Cardiac muscle cell (in vitro differentiated cells and primary cell): ENCODE measurements around the gene CAMK2B. TPM values are rescaled to one million over a fixed set of nuclear protein-coding genes. Genes with fewer than 3 reads are reported as not detected.

Experiments used
- DNase-seq, 2 donors: peaks; one replicate each; pipeline versions ENCODE4 v3.0.0 to v3.0.0-alpha.2; 2010 to 2017; ENCODE audit warnings: low read depth in 1 of 2, low spot score in 1 of 2
- H3K27ac ChIP-seq: fragments of 200-600 bp; sonication (generic); 2 replicates; pipeline ENCODE4 v1.5.1; 2016
- H3K27me3 ChIP-seq: fragments of 200-600 bp; sonication (generic); 2 replicates; pipeline ENCODE4 v1.6.0; 2016; ENCODE audit warnings: control low read depth
- H3K36me3 ChIP-seq: fragments of 200-600 bp; sonication (generic); 2 replicates; pipeline ENCODE4 v1.5.1; 2016; ENCODE audit warnings: control low read depth
- H3K4me1 ChIP-seq: fragments of 200-600 bp; sonication (generic); 2 replicates; pipeline ENCODE4 v1.8.1; 2017; ENCODE audit warnings: low read depth, mild to moderate bottlenecking, mixed run types
- H3K4me3 ChIP-seq: fragments of 200-600 bp; sonication (generic); 2 replicates; pipeline ENCODE4 v1.5.1; 2016; ENCODE audit warnings: mild to moderate bottlenecking
- H3K9me3 ChIP-seq: fragments of 200-600 bp; sonication (generic); 2 replicates; pipeline ENCODE4 v1.5.1; 2017; ENCODE audit warnings: low read depth, mild to moderate bottlenecking, control low read depth
- polyA plus RNA-seq: library from polyadenylated mRNA; unstranded; fragments of >200 nt; fragmentation: Nextera tagmentation; extraction: Ambion mirVana; gene quantifications from 2 replicates; pipeline ENCODE4 v1.2.1, GENCODE V29; 2016
- total RNA-seq: library from RNA; depleted of rRNA; stranded (reverse); fragments of >200 nt; gene quantifications from 2 replicates; pipeline ENCODE4 v1.2.3, GENCODE V29; 2016
- TF ChIP-seq, protein P1 (sequence below): IDR thresholded peaks from 2 replicates; pipeline ENCODE4 v1.5.1; 2012; ENCODE audit warnings: low read depth, mild to moderate bottlenecking, low read length

The CAMK2B gene
- total and polyA plus RNA-seq, 2 experiments from 2014 or later, result 7.7 to 17.7 TPM

DNA sequence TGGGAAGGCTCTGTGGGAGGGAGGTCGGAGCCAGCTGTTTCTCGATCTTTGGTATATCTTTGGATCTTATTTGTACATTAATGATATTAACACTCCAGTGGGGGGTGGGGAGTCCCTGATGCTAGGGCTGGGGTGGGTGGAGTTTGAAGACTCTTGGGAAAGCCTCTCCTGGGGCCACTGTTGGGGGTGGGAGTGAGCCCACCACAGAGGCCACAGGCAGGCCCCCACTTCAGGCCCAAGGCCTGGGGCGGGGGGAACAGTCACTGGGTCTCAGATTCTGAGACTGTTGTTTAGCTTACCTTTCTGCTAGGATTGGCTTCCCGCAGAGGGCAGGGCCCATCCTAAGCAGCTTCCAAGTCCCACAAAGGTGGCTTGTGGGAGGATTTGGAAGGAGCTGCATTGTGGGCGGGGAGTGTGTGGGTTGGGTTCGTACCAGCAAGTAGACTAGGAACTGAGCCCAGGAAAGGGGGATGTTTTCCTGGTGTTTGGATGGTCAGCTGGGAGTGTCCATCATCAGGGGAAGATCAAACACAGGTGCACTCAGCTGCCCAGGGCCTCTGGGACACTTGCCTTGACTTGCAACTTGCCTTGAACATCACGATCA lies 112.7 kb downstream of the CAMK2B start:
- Histone ChIP-seq H3K4me1 (peaks cover 7% of the 10 kb centered on the region), H3K27ac (no peak overlapping the region), H3K27me3 (no peaks in the 10 kb centered on the region), H3K9me3 (no peaks in the 10 kb centered on the region), H3K36me3 (peaks cover 44% of the 10 kb centered on the region), H3K4me3 (no peak overlapping the region)
- no peak for DNase-seq
- TF ChIP-seq, protein P1, sequence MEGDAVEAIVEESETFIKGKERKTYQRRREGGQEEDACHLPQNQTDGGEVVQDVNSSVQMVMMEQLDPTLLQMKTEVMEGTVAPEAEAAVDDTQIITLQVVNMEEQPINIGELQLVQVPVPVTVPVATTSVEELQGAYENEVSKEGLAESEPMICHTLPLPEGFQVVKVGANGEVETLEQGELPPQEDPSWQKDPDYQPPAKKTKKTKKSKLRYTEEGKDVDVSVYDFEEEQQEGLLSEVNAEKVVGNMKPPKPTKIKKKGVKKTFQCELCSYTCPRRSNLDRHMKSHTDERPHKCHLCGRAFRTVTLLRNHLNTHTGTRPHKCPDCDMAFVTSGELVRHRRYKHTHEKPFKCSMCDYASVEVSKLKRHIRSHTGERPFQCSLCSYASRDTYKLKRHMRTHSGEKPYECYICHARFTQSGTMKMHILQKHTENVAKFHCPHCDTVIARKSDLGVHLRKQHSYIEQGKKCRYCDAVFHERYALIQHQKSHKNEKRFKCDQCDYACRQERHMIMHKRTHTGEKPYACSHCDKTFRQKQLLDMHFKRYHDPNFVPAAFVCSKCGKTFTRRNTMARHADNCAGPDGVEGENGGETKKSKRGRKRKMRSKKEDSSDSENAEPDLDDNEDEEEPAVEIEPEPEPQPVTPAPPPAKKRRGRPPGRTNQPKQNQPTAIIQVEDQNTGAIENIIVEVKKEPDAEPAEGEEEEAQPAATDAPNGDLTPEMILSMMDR, result no peak

DNA sequence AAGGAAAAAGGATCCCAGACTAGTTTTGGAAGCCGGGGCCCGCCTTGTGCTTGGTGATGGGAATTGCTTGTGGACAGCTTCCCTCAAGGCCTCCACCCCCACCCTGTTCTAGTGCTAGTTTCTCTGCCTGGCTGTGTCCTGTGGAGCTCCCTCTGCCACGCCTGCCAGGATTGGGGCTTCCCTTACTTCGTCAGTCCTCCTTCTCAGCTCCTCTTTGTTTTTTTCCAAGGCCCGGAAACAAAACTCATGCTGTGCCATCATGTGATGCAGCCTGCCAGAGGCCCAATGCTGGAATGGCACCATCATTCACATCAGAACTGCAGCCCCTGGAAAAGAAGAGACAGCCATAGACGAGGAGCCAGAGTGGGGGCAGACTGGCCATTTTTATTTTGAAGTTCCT lies 113.4 kb downstream of the CAMK2B start:
- H3K27me3 ChIP-seq, result no peaks in the 10 kb centered on the region
- H3K27ac ChIP-seq, result no peak overlapping the region
- no peak for DNase-seq
- H3K9me3 ChIP-seq, result no peaks in the 10 kb centered on the region
- H3K36me3 ChIP-seq, result peaks cover 49% of the 10 kb centered on the region
- peaks cover 6% of the 10 kb centered on the region for H3K4me1 ChIP-seq
- TF ChIP-seq, protein P1, result no peak
- H3K4me3 ChIP-seq, result no peak overlapping the region

DNA sequence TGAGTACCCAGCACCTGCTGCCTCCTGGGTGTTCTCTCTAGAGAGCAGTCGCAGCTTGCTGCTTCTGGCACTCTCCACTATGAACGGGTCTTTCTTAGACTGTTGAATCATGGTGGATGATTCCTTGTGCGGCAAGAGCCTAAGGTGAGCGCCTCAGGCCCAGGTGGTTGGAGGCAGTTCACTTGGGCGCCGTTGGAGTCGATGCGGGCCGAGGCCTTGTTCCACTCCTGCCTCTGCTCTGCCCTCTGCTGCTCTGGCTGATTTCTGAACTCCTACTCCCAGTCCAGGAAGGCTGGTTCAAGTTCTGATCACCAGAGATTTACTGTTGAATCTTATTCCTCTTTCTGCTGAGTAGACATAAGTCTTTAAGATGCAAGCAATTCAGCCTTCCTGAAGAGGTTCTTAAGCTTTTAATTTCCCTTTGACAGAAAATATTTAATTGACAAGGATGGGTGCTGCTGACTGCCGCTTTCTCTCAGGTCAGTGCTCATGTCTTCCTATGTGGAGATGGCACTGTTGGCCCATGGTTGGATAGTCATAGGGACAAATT lies 114.2 kb downstream of the CAMK2B start:
- Histone ChIP-seq H3K27ac (no peak overlapping the region), H3K4me3 (no peak overlapping the region), H3K27me3 (no peaks in the 10 kb centered on the region), H3K36me3 (peaks cover 56% of the 10 kb centered on the region), H3K9me3 (no peaks in the 10 kb centered on the region), H3K4me1 (peaks cover 4% of the 10 kb centered on the region)
- no peak for DNase-seq
- TF ChIP-seq, protein P1, result no peak

DNA sequence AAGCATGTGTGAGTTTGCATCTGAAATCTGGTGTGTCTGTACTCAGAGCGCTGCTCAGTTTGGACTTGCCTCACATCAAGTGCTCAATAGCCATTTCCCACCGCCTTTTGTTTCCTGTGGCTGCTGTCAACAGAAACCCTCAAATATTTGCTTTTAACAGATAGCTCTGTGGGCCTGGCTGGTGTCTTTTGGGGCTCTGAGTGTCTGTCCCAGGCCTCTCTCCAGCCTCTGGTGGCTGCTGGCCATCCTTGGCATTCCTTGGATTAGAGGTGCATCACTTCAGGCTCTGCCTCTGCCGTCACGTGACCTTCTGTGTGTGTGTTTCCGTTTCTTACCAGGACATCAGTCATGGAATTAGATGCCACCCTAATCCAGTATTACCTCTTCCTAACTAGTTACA lies 115.3 kb downstream of the CAMK2B start:
- no peak for DNase-seq
- no peaks in the 10 kb centered on the region for H3K27me3 ChIP-seq
- peaks cover 4% of the 10 kb centered on the region for H3K4me1 ChIP-seq
- H3K4me3 ChIP-seq, result no peak overlapping the region
- TF ChIP-seq, protein P1, result no peak
- no peak overlapping the region for H3K27ac ChIP-seq
- H3K36me3 ChIP-seq, result peaks cover 67% of the 10 kb centered on the region
- no peaks in the 10 kb centered on the region for H3K9me3 ChIP-seq

DNA sequence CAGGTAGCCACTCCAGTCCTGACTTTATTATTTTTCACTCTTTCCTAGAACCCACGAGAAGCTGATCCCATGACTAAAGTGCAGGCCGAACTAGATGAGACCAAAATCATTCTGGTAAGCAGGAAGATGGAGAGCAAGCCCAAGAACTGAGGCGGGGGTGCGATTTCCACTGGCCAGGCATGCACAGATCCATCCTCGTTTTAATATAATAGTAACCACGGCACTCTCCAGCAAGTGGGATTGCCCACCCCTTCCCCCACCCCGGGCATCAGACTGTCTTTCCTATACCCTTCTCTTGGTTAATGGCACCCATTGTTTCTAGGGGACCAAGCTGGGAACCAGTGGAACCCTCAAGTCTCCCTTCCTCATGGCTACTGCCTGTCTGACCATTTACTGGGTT lies 117.3 kb downstream of the CAMK2B start:
- H3K36me3 ChIP-seq, result peaks cover 62% of the 10 kb centered on the region
- TF ChIP-seq, protein P1, result no peak
- no peaks in the 10 kb centered on the region for H3K9me3 ChIP-seq

More for the DNA sequence above, 117.3 kb downstream of the CAMK2B start:
- no peak for DNase-seq
- Histone ChIP-seq H3K4me3 (no peak overlapping the region), H3K27ac (no peak overlapping the region), H3K27me3 (no peaks in the 10 kb centered on the region), H3K4me1 (no peaks in the 10 kb centered on the region)
